Prostate gland (tissue), 2 donors: ENCODE data around the gene SLC38A8. TPM values are rescaled to one million over a fixed set of nuclear protein-coding genes. Genes with fewer than 3 reads are reported as not detected.

Experiments used
- DNase-seq: peaks from one replicate; pipeline ENCODE4 v3.0.0-alpha.2; 2019; ENCODE audit warnings: low spot score
- H3K27ac ChIP-seq, 2 donors: fragments of 200-600 bp; sonication (generic); 2 replicates each; pipeline ENCODE4 v1.5.1; 2017 to 2019
- H3K27me3 ChIP-seq: fragments of 200-600 bp; sonication (generic); replicated peaks from 2 replicates; pipeline ENCODE4 v1.5.1; 2019; ENCODE audit not compliant: insufficient read depth
- H3K36me3 ChIP-seq, 2 donors: fragments of 200-600 bp; sonication (generic); 1 replicate in 1 of 2; 2 replicates in 1 of 2; pipeline versions ENCODE4 v1.5.1 to v1.8.1; 2017 to 2019
- H3K4me1 ChIP-seq: fragments of 200-600 bp; sonication (generic); replicated peaks from 2 replicates; pipeline ENCODE4 v1.5.1; 2019
- H3K4me3 ChIP-seq, 2 donors: fragments of 200-600 bp; sonication (generic); 2 replicates each; pipeline ENCODE4 v1.5.1; 2017 to 2019
- H3K9me3 ChIP-seq: fragments of 200-600 bp; sonication (generic); 2 replicates; pipeline ENCODE4 v1.5.1; 2017
- POLR2A ChIP-seq: fragments of 450-650 bp; IDR thresholded peaks from one replicate; pipeline ENCODE4 v1.6.1; 2016; ENCODE audit warnings: antibody characterized with exemption, mild to moderate bottlenecking
- POLR2AphosphoS5 ChIP-seq: sonication (generic); formaldehyde crosslinking; IDR thresholded peaks from one replicate; pipeline ENCODE4 v1.6.1; 2017; ENCODE audit warnings: antibody characterized with exemption
- WGBS: methylation state at CpG from one replicate; pipeline ENCODE4 v1.1.5; 2018; 5-methylcytosine and 5-hydroxymethylcytosine counted together
- intact Hi-C: fragments of 100-400 bp; cut with DNase I; formaldehyde crosslinking; loops from one replicate; pipeline ENCODE4 v1.14.2; 2022
- total RNA-seq, 2 donors: library from RNA; depleted of rRNA; stranded (reverse); fragments of >200 nt; gene quantifications; one replicate each; pipeline ENCODE4 v1.1.0, GENCODE V29; 2016
- TF ChIP-seq, protein P1 (sequence below), 4 experiments: fragments of 200-600 bp in 2 of 4; fragments of 450-650 bp in 2 of 4; sonication (generic) in 2 of 4; IDR thresholded peaks; 1 replicate in 3 of 4; 2 replicates in 1 of 4; pipeline ENCODE4 v1.5.1; 2016 to 2019; ENCODE audit warnings: antibody characterized with exemption in 4 of 4, mild to moderate bottlenecking in 2 of 4, moderate library complexity in 2 of 4

Gene SLC38A8
- not detected for total RNA-seq

DNA sequence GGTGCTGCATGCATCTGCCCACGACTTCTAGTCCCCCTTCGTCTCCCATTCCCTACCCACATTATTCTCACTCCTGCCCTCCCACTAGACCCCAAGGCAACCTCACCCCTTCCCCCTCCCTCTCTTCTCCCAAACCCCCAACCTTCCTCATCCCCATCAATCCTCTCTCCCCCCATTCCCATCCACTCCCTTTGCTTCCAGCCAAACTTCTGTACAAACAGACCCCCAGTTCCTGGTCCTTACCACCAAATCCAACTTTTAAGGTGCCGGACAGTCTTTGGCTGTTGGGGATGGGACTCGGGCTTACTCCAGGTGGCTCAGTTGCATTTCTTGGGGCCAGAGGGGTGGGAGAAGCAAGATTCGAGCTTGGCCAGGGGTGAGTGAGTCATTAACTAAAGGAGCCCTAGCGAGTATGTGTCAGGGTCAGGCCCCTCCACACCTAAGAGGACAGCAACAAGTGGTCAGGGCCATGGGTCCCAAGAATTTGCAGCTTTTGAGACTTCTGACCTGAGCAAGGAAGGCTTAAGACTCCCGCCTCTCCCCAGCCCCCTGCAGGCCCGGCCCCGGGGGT is at the start of gene SLC38A8:
SLC38A8 (minus strand) TSS at position 488 of the 571 bp plus-strand sequence. CDS start 638 bp downstream, outside the sequence.
- TF ChIP-seq, protein P1, sequence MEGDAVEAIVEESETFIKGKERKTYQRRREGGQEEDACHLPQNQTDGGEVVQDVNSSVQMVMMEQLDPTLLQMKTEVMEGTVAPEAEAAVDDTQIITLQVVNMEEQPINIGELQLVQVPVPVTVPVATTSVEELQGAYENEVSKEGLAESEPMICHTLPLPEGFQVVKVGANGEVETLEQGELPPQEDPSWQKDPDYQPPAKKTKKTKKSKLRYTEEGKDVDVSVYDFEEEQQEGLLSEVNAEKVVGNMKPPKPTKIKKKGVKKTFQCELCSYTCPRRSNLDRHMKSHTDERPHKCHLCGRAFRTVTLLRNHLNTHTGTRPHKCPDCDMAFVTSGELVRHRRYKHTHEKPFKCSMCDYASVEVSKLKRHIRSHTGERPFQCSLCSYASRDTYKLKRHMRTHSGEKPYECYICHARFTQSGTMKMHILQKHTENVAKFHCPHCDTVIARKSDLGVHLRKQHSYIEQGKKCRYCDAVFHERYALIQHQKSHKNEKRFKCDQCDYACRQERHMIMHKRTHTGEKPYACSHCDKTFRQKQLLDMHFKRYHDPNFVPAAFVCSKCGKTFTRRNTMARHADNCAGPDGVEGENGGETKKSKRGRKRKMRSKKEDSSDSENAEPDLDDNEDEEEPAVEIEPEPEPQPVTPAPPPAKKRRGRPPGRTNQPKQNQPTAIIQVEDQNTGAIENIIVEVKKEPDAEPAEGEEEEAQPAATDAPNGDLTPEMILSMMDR (IDR thresholded peaks at IDR 0.05), result no peak
- no peak for TF ChIP-seq POLR2AphosphoS5
- no peak for TF ChIP-seq POLR2A
- 66% methylated on average over 9 of the region's 9 CpGs for WGBS
- Histone ChIP-seq H3K9me3 (no peaks in the 10 kb centered on the region), H3K27me3 (peaks cover 6% of the 10 kb centered on the region), H3K27ac (no peak within 1 kb of the TSS), H3K4me3 (no peak within 1 kb of the TSS), H3K4me1 (no peaks in the 10 kb centered on the region), H3K36me3 (no peaks in the 10 kb centered on the region)
- no peak for DNase-seq
- intact Hi-C loops, result no loop called here

DNA sequence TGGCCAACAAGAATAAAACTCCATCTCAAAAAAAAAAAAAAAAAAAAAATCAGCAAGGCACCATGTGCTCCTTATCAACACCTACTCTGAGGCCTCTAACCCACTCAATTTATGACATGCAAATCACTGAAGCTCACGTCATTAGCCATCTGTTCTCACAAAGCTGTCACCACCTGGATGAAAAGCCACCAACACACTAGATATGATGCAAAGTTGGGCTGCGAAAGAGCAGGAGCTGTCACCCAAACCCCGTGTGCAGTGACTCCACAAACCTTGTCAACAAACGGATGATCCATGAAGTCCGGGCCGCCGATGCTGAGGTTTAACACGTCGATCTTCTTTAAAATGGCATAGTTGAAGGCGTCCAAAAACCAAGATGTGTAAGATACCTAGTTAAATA is 48.9 kb upstream of the SLC38A8 start:
- Histone ChIP-seq H3K27me3 (no peaks in the 10 kb centered on the region), H3K4me1 (peaks cover 4% of the 10 kb centered on the region), H3K9me3 (no peaks in the 10 kb centered on the region), H3K36me3 (peaks cover 3 to 26% of the 10 kb centered on the region in 2 donors), H3K4me3 (no peak overlapping the region), H3K27ac (no peak overlapping the region)
- TF ChIP-seq, protein P1 (IDR thresholded peaks at IDR 0.05), result no peak
- TF ChIP-seq POLR2A, result no peak
- TF ChIP-seq POLR2AphosphoS5, result no peak
- intact Hi-C loops, result no loop called here
- 84% methylated on average over 10 of the region's 10 CpGs for whole genome bisulfite sequencing
- no peak for DNase-seq

DNA sequence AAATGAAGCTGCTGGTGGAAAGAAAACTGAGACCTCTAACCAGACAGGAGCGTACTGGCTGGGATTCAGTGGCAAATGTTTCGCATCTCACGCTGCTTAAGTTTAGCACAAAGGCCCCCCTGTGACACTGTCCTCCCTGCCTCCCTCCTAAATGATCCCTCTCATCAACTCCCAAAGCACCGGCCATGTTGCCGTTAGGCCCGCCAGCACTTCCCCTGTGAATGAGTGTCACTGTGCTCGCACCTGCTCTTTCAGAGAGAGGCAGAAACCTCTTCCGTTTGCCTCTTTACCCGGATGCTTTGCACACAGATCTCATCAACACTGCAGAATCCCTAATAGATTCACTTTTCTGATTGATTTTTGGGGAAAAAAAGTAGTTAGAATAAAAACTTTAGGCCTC is 47.6 kb upstream of the SLC38A8 start:
- Histone ChIP-seq H3K4me3 (no peak overlapping the region), H3K27ac (no peak overlapping the region), H3K27me3 (no peaks in the 10 kb centered on the region), H3K4me1 (no peaks in the 10 kb centered on the region), H3K36me3 (peaks cover 3 to 26% of the 10 kb centered on the region in 2 donors), H3K9me3 (no peaks in the 10 kb centered on the region)
- WGBS, result 90% methylated on average over 9 of the region's 9 CpGs
- no peak for DNase-seq
- intact Hi-C loops, result no loop called here
- TF ChIP-seq, protein P1 (IDR thresholded peaks at IDR 0.05), result no peak
- TF ChIP-seq POLR2A, result no peak
- no peak for TF ChIP-seq POLR2AphosphoS5

DNA sequence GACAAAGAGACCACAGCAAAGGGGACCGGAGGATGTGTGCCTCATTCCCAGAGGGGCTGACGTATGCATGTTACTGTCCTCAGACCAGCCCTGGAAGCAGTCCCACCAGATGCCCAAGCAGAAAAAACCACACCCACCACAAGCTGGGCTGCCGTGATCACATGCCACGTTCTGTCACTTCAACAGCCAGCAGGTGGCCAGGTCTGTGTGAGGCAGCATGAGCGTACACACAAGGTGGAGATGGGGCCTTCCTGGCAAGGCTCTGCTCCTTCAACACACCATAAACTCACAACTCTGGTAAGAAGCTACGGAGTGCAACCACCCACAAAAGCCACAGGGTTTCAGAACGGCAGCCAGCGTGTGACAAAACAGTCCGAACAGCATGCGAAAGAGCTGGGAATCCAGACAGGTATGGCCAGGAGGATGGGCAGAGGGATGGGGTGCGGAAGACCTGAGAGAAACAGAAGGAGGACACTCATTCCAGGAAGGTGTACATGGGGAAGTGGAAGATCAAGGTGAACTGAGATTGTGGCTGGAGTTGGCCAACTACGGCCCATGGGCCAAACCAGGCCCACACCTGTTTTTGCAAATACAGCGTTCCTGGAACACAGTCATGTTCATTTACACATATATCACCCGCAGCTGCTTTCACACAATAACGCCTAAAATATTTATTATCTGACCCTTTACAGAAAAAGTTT is 46.2 kb upstream of the SLC38A8 start:
- WGBS, result 73% methylated on average over 15 of the region's 15 CpGs
- peaks cover 3 to 26% of the 10 kb centered on the region in 2 donors for H3K36me3 ChIP-seq
- H3K27ac ChIP-seq, result no peak overlapping the region
- no peak for DNase-seq
- no peak for TF ChIP-seq POLR2A
- TF ChIP-seq, protein P1 (IDR thresholded peaks at IDR 0.05), result peak in 1 of 4 experiments; percentile 14
- no peaks in the 10 kb centered on the region for H3K27me3 ChIP-seq
- intact Hi-C loops, result loop anchor here (5.0 to 10.0 kb wide), 2 partner anchors 88 to 396 kb away; no protein-coding TSS in a partner anchor
- no peak overlapping the region for H3K4me3 ChIP-seq
- H3K4me1 ChIP-seq, result peaks cover 4% of the 10 kb centered on the region
- no peaks in the 10 kb centered on the region for H3K9me3 ChIP-seq
